Retinal pigment epithelial cell (primary cell): Measurements from ENCODE around the gene MTPN.

Source experiments
- DNase-seq: peaks from one replicate; pipeline ENCODE4 v3.0.0-alpha.2; 2010; ENCODE audit warnings: low read depth
- H3K4me3 ChIP-seq: 2 replicates; pipeline ENCODE4 v1.5.1; 2011; ENCODE audit warnings: mild to moderate bottlenecking, low read length, control low read depth, moderate library complexity
- CTCF ChIP-seq: conservative IDR thresholded peaks from 2 replicates; pipeline ENCODE4 v1.5.1; 2011; ENCODE audit warnings: low read depth, low read length, control low read depth, inconsistent platforms

Gene MTPN

GRCh38 chr7:135965602-135966001 lies 11.6 kb downstream of the MTPN start:
- H3K4me3 ChIP-seq, result no peak overlapping the region
- TF ChIP-seq CTCF, result no peak
- DNase-seq, result no peak

- H3K4me3 ChIP-seq, result no peak overlapping the region
- DNase-seq, result no peak
- TF ChIP-seq CTCF, result no peak
Measured at GRCh38 chr7:135964791-135965190, 12.4 kb downstream of the MTPN start.

DNA sequence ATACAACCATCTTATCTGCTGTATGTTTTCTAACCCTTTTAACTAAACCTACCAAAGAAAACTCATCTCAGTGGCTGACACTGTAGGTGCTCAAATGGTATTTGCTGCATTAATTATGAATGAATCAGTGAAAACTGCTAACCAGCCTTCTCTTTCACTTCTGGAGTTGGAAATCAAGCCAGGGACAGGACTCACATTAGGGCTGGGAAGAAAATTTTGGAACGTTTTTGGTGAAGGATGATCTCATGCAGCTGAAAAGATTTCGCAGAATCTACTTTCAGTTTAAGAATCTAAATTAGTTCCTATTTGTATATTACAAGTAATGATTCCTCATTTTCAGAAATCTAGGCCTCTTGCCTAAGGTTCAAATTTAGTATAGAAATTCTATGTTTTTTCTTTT lies 12.9 kb downstream of the MTPN start:
- no peak for TF ChIP-seq CTCF
- DNase-seq, result no peak
- H3K4me3 ChIP-seq, result no peak overlapping the region

- no peak overlapping the region for H3K4me3 ChIP-seq
- no peak for TF ChIP-seq CTCF
- DNase-seq, result no peak
Measured at GRCh38 chr7:135962802-135963201, 14.4 kb downstream of the MTPN start.

- no peak overlapping the region for H3K4me3 ChIP-seq
- TF ChIP-seq CTCF, result no peak
- no peak for DNase-seq
Measured at GRCh38 chr7:135960709-135961451, 16.3 kb downstream of the MTPN start.

GRCh38 chr7:135959646-135960363 lies 17.4 kb downstream of the MTPN start:
- DNase-seq, result no peak
- TF ChIP-seq CTCF, result no peak
- no peak overlapping the region for H3K4me3 ChIP-seq

DNA sequence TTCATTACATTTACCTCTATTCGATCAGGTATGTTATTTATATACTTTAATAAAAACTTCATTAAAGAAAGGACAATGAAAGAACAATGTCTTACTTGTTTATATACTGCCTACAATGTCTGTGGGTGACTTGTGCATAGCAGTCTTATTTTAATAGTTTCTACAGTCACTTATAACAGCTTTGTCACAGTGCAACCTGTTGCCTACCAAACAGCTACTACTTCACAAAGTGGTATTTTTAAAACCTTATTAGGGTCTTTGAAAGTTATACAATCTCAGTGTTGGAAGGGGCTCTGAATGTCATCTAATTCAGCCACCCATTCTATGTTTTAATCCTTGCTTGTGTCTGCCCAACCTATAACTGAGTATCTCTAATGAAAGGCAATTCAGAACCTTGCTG lies 19.0 kb downstream of the MTPN start:
- no peak for DNase-seq
- H3K4me3 ChIP-seq, result no peak overlapping the region
- no peak for TF ChIP-seq CTCF
